A549 (cell line): ENCODE measurements around the gene SNAP91. TPM values are rescaled to one million over a fixed set of nuclear protein-coding genes. Genes with fewer than 3 reads are reported as not detected.

Experiments used
- ATAC-seq, 2 experiments: fragments of 200-7000 bp in 1 of 2; fragments of >200 bp in 1 of 2; cut with Nextera tagmentation in 1 of 2; cut with Tn5 transposase in 1 of 2; 3 replicates each; pipeline versions ENCODE4 v1.8.0 to v1.9.1; 2018 to 2020; ENCODE audit warnings: mild to moderate bottlenecking in 1 of 2, moderate library complexity in 1 of 2
- CTCF ChIA-PET: fragments of 300-600 bp; sonication (Branson Sonifier 250); formaldehyde crosslinking; extraction: SDS; loops from one replicate; lab custom pipeline; 2021; ENCODE audit warnings: antibody characterized with exemption, inconsistent platforms; lab: Yijun Ruan, JAX
- POLR2A ChIA-PET: fragments of 350-600 bp; formaldehyde crosslinking; extraction: SDS; loops from one replicate; lab custom pipeline; 2021; ENCODE audit warnings: antibody characterized with exemption, inconsistent platforms; lab: Yijun Ruan, JAX
- DNase-seq, 2 experiments: peaks; one replicate each; pipeline versions ENCODE4 v3.0.0 to v3.0.0-alpha.2; 2011 to 2016; ENCODE audit warnings: low read depth in 1 of 2, low spot score in 1 of 2
- FAIRE-seq: peaks from 2 replicates; lab custom pipeline; 2011; peaks lifted over from hg19 to GRCh38; lab: Jason Lieb, UNC
- H3K27ac ChIP-seq, 2 experiments: fragments of >200 bp; sonication (Bioruptor Twin); formaldehyde crosslinking; 3 replicates each; pipeline ENCODE4 v1.5.1; 2016 to 2017
- H3K4me1 ChIP-seq: fragments of >200 bp; sonication (Bioruptor Twin); formaldehyde crosslinking; 3 replicates; pipeline ENCODE4 v1.6.1; 2016
- H3K4me2 ChIP-seq: fragments of >200 bp; sonication (Bioruptor Twin); formaldehyde crosslinking; 3 replicates; pipeline ENCODE4 v1.6.1; 2016
- H3K4me3 ChIP-seq: fragments of >200 bp; sonication (Bioruptor Twin); formaldehyde crosslinking; 3 replicates; pipeline ENCODE4 v1.5.1; 2016
- H3K9me3 ChIP-seq: fragments of >200 bp; sonication (Bioruptor Twin); formaldehyde crosslinking; 3 replicates; pipeline ENCODE4 v1.6.1; 2016
- CBX2 ChIP-seq: fragments of 200-600 bp; sonication (generic); IDR thresholded peaks from 2 replicates; pipeline ENCODE4 v1.6.1; 2016; ENCODE audit warnings: low read depth, mild to moderate bottlenecking, borderline replicate concordance
- CHD4 ChIP-seq: fragments of 200-600 bp; sonication (generic); IDR thresholded peaks from 2 replicates; pipeline ENCODE4 v1.6.1; 2016; ENCODE audit warnings: antibody characterized with exemption, mild to moderate bottlenecking, borderline replicate concordance
- EHF ChIP-seq: fragments of 250-450 bp; sonication (Bioruptor Pico); IDR thresholded peaks from 2 replicates; pipeline ENCODE4 v1.5.0; 2020; ENCODE audit warnings: mild to moderate bottlenecking
- EHMT2 ChIP-seq: fragments of 200-600 bp; sonication (generic); IDR thresholded peaks from 2 replicates; pipeline ENCODE4 v1.6.1; 2016; ENCODE audit warnings: antibody characterized with exemption, low read depth, mild to moderate bottlenecking, moderate library complexity
- ESRRA ChIP-seq: fragments of 150-350 bp; IDR thresholded peaks from 2 replicates; pipeline ENCODE4 v1.6.1; 2014; ENCODE audit warnings: mild to moderate bottlenecking, low read length, borderline replicate concordance
- FOSB ChIP-seq: fragments of 250-450 bp; sonication (Bioruptor Pico); IDR thresholded peaks from 2 replicates; pipeline ENCODE4 v1.5.0; 2020; ENCODE audit warnings: mild to moderate bottlenecking, moderate library complexity
- FOXS1 ChIP-seq: fragments of 250-450 bp; sonication (Bioruptor Pico); IDR thresholded peaks from 2 replicates; pipeline ENCODE4 v1.5.0; 2020; ENCODE audit warnings: mild to moderate bottlenecking, moderate library complexity
- HDAC2 ChIP-seq: fragments of 200-600 bp; sonication (generic); IDR thresholded peaks from 2 replicates; pipeline ENCODE4 v1.6.1; 2016
- HEYL ChIP-seq: fragments of 250-450 bp; sonication (Bioruptor Pico); IDR thresholded peaks from 2 replicates; pipeline ENCODE4 v1.8.0; 2021; ENCODE audit warnings: mild to moderate bottlenecking, moderate library complexity
- HOXA7 ChIP-seq: fragments of 250-450 bp; sonication (Bioruptor Pico); IDR thresholded peaks from 2 replicates; pipeline ENCODE4 v1.5.0; 2020; ENCODE audit warnings: mild to moderate bottlenecking, moderate library complexity
- HOXB13 ChIP-seq: fragments of 250-450 bp; sonication (Bioruptor Pico); IDR thresholded peaks from 2 replicates; pipeline ENCODE4 v1.5.0; 2020; ENCODE audit warnings: low read depth, mild to moderate bottlenecking, moderate library complexity
- JUN ChIP-seq, 2 experiments: fragments of >200 bp; sonication (Bioruptor Twin); formaldehyde crosslinking; IDR thresholded peaks; 2 replicates in 1 of 2; 3 replicates in 1 of 2; pipeline ENCODE4 v1.6.1; 2016 to 2017
- KDM5A ChIP-seq: fragments of 200-600 bp; sonication (generic); IDR thresholded peaks from 2 replicates; pipeline ENCODE4 v1.6.1; 2016; ENCODE audit warnings: antibody characterized with exemption, mild to moderate bottlenecking
- MAZ ChIP-seq: fragments of 150-350 bp; IDR thresholded peaks from 2 replicates; pipeline ENCODE4 v1.6.1; 2014; ENCODE audit warnings: antibody characterized with exemption, low read depth, low read length, borderline replicate concordance
- NFE2L2 ChIP-seq: fragments of 150-350 bp; conservative IDR thresholded peaks from 2 replicates; pipeline ENCODE4 v1.6.1; 2014; ENCODE audit warnings: low read length
- POLR2AphosphoS2 ChIP-seq: conservative IDR thresholded peaks from 2 replicates; pipeline ENCODE4 v1.6.1; 2012; ENCODE audit warnings: low read length, improper control_type of control experiment, inconsistent platforms
- RCOR1 ChIP-seq: fragments of 150-350 bp; IDR thresholded peaks from 2 replicates; pipeline ENCODE4 v1.6.1; 2014; ENCODE audit warnings: antibody characterized with exemption, low read length, low read depth
- SREBF2 ChIP-seq: fragments of 450-650 bp; IDR thresholded peaks from 2 replicates; pipeline ENCODE4 v1.6.1; 2014; ENCODE audit warnings: mild to moderate bottlenecking, moderate library complexity
- TFCP2L1 ChIP-seq: fragments of 250-450 bp; sonication (Bioruptor Pico); IDR thresholded peaks from 2 replicates; pipeline ENCODE4 v1.5.0; 2021; ENCODE audit warnings: mild to moderate bottlenecking
- TP53 ChIP-seq: fragments of 250-450 bp; sonication (Bioruptor Pico); IDR thresholded peaks from 2 replicates; pipeline ENCODE4 v1.5.0; 2021; ENCODE audit warnings: mild to moderate bottlenecking, moderate library complexity
- ZFP36 ChIP-seq: fragments of 450-650 bp; IDR thresholded peaks from 2 replicates; pipeline ENCODE4 v1.6.1; 2014; ENCODE audit warnings: borderline replicate concordance; ENCODE audit not compliant: partially characterized antibody
- WGBS: methylation state at CpG from one replicate; pipeline ENCODE4 v1.1.6; 2017; ENCODE audit errors: missing lambda C conversion rate; 5-methylcytosine and 5-hydroxymethylcytosine counted together
- polyA plus RNA-seq, 4 experiments: library from polyadenylated mRNA; depleted of rRNA in 3 of 4; stranded (reverse); fragments of >200 nt; fragmentation: RNase III in 1 of 4; extraction: RNeasy Plus Mini Kit Qiagen cat#74134 plus additional on column Dnase treatment in 1 of 4; gene quantifications; 2 replicates in 3 of 4; 3 replicates in 1 of 4; pipeline ENCODE4 v1.2.3, GENCODE V29; 2011 to 2017
- TF ChIP-seq, protein P1 (sequence below): IDR thresholded peaks from 2 replicates; pipeline ENCODE4 v1.6.1; 2012
- TF ChIP-seq, protein P2 (sequence below): fragments of 450-650 bp; IDR thresholded peaks from 2 replicates; pipeline ENCODE4 v1.6.1; 2014; ENCODE audit warnings: antibody characterized with exemption
- TF ChIP-seq, protein P3 (sequence below): fragments of 250-450 bp; sonication (Bioruptor Pico); IDR thresholded peaks from 2 replicates; pipeline ENCODE4 v1.5.0; 2020; ENCODE audit warnings: low read depth, mild to moderate bottlenecking, moderate library complexity
- TF ChIP-seq, protein P4 (sequence below): fragments of 150-350 bp; IDR thresholded peaks from 2 replicates; pipeline ENCODE4 v1.6.1; 2014; ENCODE audit warnings: low read depth, mild to moderate bottlenecking, low read length
- TF ChIP-seq, protein P5 (sequence below): fragments of 200-600 bp; sonication (generic); IDR thresholded peaks from 2 replicates; pipeline ENCODE4 v1.6.1; 2016; ENCODE audit warnings: antibody characterized with exemption, mild to moderate bottlenecking, moderate library complexity
- TF ChIP-seq, protein P6 (sequence below): fragments of >200 bp; sonication (Bioruptor Twin); formaldehyde crosslinking; IDR thresholded peaks from 2 replicates; pipeline ENCODE4 v1.6.1; 2016

SNAP91 gene
- polyA plus RNA-seq, 2 of the 4 experiments (the other 2 are of a cell fraction): 0.13 to 0.39 TPM

DNA sequence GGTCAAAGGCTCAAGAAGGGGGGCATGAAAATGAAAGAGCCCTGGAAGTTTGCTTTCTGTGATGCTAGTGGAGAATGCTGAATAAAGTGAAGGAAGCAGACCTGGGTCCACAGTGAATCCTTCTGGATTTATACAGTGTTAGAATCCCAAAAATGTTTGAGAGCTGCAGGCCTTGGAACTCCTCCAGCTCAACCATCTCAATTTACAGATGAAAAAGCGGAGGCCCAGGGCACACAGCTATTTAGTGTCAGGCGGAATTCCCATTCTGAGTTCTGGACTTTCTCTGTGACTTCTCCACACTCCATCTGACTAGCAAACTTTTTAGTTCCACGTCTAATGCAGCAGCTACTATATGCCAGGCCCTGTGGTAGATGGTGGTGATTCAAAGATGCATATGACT lies 198.1 kb downstream of the SNAP91 start:
- ATAC-seq (no peak), DNase-seq (no peak), FAIRE-seq (no peak)
- no peak overlapping the region for H3K27ac ChIP-seq
- H3K4me3 ChIP-seq: no peak overlapping the region
- TF ChIP-seq CBX2 (no peak), MAZ (no peak), KDM5A (no peak), CHD4 (no peak), ZFP36 (no peak), EHMT2 (no peak), TP53 (CRISPR knock-in tag) (no peak), FOXS1 (CRISPR knock-in tag) (no peak), JUN (IDR thresholded peaks at IDR 0.05) (no peak), NFE2L2 (no peak)
- TF ChIP-seq, protein P1, sequence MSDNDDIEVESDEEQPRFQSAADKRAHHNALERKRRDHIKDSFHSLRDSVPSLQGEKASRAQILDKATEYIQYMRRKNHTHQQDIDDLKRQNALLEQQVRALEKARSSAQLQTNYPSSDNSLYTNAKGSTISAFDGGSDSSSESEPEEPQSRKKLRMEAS: no peak
- TF ChIP-seq, protein P2, sequence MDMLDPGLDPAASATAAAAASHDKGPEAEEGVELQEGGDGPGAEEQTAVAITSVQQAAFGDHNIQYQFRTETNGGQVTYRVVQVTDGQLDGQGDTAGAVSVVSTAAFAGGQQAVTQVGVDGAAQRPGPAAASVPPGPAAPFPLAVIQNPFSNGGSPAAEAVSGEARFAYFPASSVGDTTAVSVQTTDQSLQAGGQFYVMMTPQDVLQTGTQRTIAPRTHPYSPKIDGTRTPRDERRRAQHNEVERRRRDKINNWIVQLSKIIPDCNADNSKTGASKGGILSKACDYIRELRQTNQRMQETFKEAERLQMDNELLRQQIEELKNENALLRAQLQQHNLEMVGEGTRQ: no peak
- WGBS: 73% methylated on average over 3 of the region's 3 CpGs
- H3K4me1 ChIP-seq: peaks cover 19% of the 10 kb centered on the region; the same call in 2 of the 3 replicates
- H3K9me3 ChIP-seq: no peaks in the 10 kb centered on the region
- CTCF ChIA-PET: interaction anchor here (0.9 to 7.9 kb wide), 14 partner anchors 31 to 445 kb away, joined by 3 to 93 read pairs (median 6); partner anchors contain the start of genes DOP1A and UBE3D
- POLR2A ChIA-PET: no interaction called here
- no peak overlapping the region for H3K4me2 ChIP-seq

DNA sequence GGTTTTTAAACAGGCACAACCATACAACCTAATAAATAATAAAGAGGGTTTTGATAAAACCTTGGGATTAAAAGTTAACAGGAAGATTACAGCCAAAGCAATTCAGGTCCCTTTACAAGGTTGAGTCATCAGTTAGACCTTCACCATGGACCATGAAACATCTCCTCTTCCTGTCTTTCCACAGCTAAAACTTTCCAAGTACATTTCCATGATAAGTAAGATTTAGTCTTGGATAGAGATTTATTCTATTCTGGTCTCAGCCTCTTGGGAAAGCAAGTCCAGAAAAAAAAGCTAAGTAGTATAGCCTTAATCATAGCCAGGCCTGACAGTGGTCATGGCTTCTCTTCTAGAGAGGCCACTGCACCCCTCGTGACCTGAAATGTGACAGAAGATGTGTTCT lies 199.5 kb downstream of the SNAP91 start:
- CTCF ChIA-PET: interaction anchor here (0.6 to 7.9 kb wide), 4 partner anchors 91 to 443 kb away, joined by 3 to 93 read pairs (median 49); partner anchors contain the start of genes DOP1A and UBE3D
- no peaks in the 10 kb centered on the region for H3K9me3 ChIP-seq
- 80% methylated on average over 1 of the region's 1 CpG for WGBS
- H3K27ac ChIP-seq: no peak overlapping the region
- TF ChIP-seq ZFP36 (no peak), FOSB (CRISPR knock-in tag) (no peak), JUN (IDR thresholded peaks at IDR 0.05) (no peak), ESRRA (no peak), SREBF2 (no peak), EHF (CRISPR knock-in tag) (no peak), FOXS1 (CRISPR knock-in tag) (no peak), HDAC2 (no peak), POLR2AphosphoS2 (no peak), HOXB13 (no peak), RCOR1 (no peak), HOXA7 (CRISPR knock-in tag) (no peak), TFCP2L1 (CRISPR knock-in tag) (no peak), HEYL (CRISPR knock-in tag) (no peak)
- TF ChIP-seq, protein P3, sequence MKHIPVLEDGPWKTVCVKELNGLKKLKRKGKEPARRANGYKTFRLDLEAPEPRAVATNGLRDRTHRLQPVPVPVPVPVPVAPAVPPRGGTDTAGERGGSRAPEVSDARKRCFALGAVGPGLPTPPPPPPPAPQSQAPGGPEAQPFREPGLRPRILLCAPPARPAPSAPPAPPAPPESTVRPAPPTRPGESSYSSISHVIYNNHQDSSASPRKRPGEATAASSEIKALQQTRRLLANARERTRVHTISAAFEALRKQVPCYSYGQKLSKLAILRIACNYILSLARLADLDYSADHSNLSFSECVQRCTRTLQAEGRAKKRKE (CRISPR knock-in tag): no peak
- TF ChIP-seq, protein P4, sequence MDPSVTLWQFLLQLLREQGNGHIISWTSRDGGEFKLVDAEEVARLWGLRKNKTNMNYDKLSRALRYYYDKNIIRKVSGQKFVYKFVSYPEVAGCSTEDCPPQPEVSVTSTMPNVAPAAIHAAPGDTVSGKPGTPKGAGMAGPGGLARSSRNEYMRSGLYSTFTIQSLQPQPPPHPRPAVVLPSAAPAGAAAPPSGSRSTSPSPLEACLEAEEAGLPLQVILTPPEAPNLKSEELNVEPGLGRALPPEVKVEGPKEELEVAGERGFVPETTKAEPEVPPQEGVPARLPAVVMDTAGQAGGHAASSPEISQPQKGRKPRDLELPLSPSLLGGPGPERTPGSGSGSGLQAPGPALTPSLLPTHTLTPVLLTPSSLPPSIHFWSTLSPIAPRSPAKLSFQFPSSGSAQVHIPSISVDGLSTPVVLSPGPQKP: no peak
- TF ChIP-seq, protein P5, sequence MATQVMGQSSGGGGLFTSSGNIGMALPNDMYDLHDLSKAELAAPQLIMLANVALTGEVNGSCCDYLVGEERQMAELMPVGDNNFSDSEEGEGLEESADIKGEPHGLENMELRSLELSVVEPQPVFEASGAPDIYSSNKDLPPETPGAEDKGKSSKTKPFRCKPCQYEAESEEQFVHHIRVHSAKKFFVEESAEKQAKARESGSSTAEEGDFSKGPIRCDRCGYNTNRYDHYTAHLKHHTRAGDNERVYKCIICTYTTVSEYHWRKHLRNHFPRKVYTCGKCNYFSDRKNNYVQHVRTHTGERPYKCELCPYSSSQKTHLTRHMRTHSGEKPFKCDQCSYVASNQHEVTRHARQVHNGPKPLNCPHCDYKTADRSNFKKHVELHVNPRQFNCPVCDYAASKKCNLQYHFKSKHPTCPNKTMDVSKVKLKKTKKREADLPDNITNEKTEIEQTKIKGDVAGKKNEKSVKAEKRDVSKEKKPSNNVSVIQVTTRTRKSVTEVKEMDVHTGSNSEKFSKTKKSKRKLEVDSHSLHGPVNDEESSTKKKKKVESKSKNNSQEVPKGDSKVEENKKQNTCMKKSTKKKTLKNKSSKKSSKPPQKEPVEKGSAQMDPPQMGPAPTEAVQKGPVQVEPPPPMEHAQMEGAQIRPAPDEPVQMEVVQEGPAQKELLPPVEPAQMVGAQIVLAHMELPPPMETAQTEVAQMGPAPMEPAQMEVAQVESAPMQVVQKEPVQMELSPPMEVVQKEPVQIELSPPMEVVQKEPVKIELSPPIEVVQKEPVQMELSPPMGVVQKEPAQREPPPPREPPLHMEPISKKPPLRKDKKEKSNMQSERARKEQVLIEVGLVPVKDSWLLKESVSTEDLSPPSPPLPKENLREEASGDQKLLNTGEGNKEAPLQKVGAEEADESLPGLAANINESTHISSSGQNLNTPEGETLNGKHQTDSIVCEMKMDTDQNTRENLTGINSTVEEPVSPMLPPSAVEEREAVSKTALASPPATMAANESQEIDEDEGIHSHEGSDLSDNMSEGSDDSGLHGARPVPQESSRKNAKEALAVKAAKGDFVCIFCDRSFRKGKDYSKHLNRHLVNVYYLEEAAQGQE: no peak
- TF ChIP-seq, protein P6, sequence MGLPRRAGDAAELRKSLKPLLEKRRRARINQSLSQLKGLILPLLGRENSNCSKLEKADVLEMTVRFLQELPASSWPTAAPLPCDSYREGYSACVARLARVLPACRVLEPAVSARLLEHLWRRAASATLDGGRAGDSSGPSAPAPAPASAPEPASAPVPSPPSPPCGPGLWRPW: no peak
- TF ChIP-seq, all 56 proteins: peak for 0
- POLR2A ChIA-PET: no interaction called here
- Histone ChIP-seq H3K4me1 (peaks cover 19% of the 10 kb centered on the region; the same call in 2 of the 3 replicates), H3K4me2 (no peak overlapping the region), H3K4me3 (no peak overlapping the region)
- DNase-seq (no peak), ATAC-seq (no peak), FAIRE-seq (no peak)
